GM12873 (cell line): Measurements from ENCODE around the gene STK32A.

Experiments used
- CTCF ChIP-seq: IDR thresholded peaks from 2 replicates; pipeline ENCODE4 v1.5.1; 2012; ENCODE audit warnings: low read depth, mild to moderate bottlenecking, moderate library complexity, low read length, control low read depth; ENCODE audit not compliant: insufficient read depth; ENCODE audit errors: missing control alignments

Gene STK32A

GRCh38 chr5:147411359-147412319, 176.8 kb downstream of the STK32A start:
- no peak for TF ChIP-seq CTCF

- no peak for TF ChIP-seq CTCF
Observed at GRCh38 chr5:147412561-147412960, 177.7 kb downstream of the STK32A start.

- no peak for TF ChIP-seq CTCF
Observed at GRCh38 chr5:147413266-147413665, 178.4 kb downstream of the STK32A start.

GRCh38 chr5:147415651-147416050, 180.8 kb downstream of the STK32A start:
- no peak for TF ChIP-seq CTCF

GRCh38 chr5:147417135-147417813, 182.4 kb downstream of the STK32A start:
- no peak for TF ChIP-seq CTCF

- no peak for TF ChIP-seq CTCF
Observed at GRCh38 chr5:147418613-147419012, 183.8 kb downstream of the STK32A start.

GRCh38 chr5:147426640-147427327, 192.0 kb downstream of the STK32A start:
- no peak for TF ChIP-seq CTCF
